ENCODE results near the gene UST.

- TF ChIP-seq EZH2 (IDR thresholded peaks at IDR 0.05; ENCODE audit: borderline replicate concordance, low read length), result no peak
- TF ChIP-seq CTCF (conservative IDR thresholded peaks at IDR 0.05 in 1 of 2, IDR thresholded peaks at IDR 0.05 in 1 of 2; ENCODE audit: extremely low read depth in 1 of 2, insufficient read depth in 1 of 2, low read depth in 1 of 2, low read length in 2 of 2), result no peak
These were observed 93.4 kb downstream of the UST start for GRCh38 chr6:148840256-148840655.

Data from mammary epithelial cell (primary cell).